Smooth muscle cell (in vitro differentiated cells): Measurements from ENCODE around the gene GRWD1. TPM values are rescaled to one million over a fixed set of nuclear protein-coding genes. Genes with fewer than 3 reads are reported as not detected.

Source experiments
- DNase-seq: peaks from one replicate; lab custom pipeline; 2025; ENCODE audit not compliant: unreplicated experiment; lab: John Stamatoyannopoulos, UW
- H2AFZ ChIP-seq: fragments of 200-600 bp; sonication (generic); 2 replicates; pipeline ENCODE4 v1.6.0; 2016; ENCODE audit warnings: antibody characterized with exemption, low read depth, mild to moderate bottlenecking
- H3F3A ChIP-seq: fragments of 200-600 bp; sonication (generic); 2 replicates; pipeline ENCODE4 v1.6.0; 2017; ENCODE audit warnings: antibody characterized with exemption, low read depth
- H3K27ac ChIP-seq: fragments of 200-600 bp; sonication (generic); 2 replicates; pipeline ENCODE4 v1.5.1; 2016; ENCODE audit warnings: low read depth, mild to moderate bottlenecking
- H3K27me3 ChIP-seq: fragments of 200-600 bp; sonication (generic); 2 replicates; pipeline ENCODE4 v1.6.1; 2016; ENCODE audit warnings: low read depth, mild to moderate bottlenecking
- H3K36me3 ChIP-seq: fragments of 200-600 bp; sonication (generic); 2 replicates; pipeline ENCODE4 v1.5.1; 2016; ENCODE audit warnings: low read depth
- H3K4me1 ChIP-seq: fragments of 200-600 bp; sonication (generic); 2 replicates; pipeline ENCODE4 v1.5.1; 2016; ENCODE audit warnings: low read depth
- H3K4me2 ChIP-seq: fragments of 200-600 bp; sonication (generic); 2 replicates; pipeline ENCODE4 v1.6.0; 2016; ENCODE audit warnings: mild to moderate bottlenecking
- H3K4me3 ChIP-seq: fragments of 200-600 bp; sonication (generic); 2 replicates; pipeline ENCODE4 v1.5.1; 2016; ENCODE audit warnings: mild to moderate bottlenecking
- H3K79me2 ChIP-seq: fragments of 200-600 bp; sonication (generic); 2 replicates; pipeline ENCODE4 v1.6.0; 2016; ENCODE audit warnings: low read depth, mild to moderate bottlenecking
- H3K9ac ChIP-seq: fragments of 200-600 bp; sonication (generic); 2 replicates; pipeline ENCODE4 v1.6.0; 2016; ENCODE audit warnings: low read depth
- H3K9me3 ChIP-seq: fragments of 200-600 bp; sonication (generic); replicated peaks from 2 replicates; pipeline ENCODE4 v1.5.1; 2016; ENCODE audit warnings: low read depth
- H4K20me1 ChIP-seq: fragments of 200-600 bp; sonication (generic); 2 replicates; pipeline ENCODE4 v1.6.0; 2016; ENCODE audit warnings: low read depth
- CTCF ChIP-seq: fragments of 200-600 bp; sonication (generic); IDR thresholded peaks from 2 replicates; pipeline ENCODE4 v1.5.1; 2017; ENCODE audit warnings: borderline replicate concordance, mild to moderate bottlenecking, antibody characterized with exemption; ENCODE audit not compliant: insufficient read depth, poor library complexity, severe bottlenecking
- WGBS: methylation state at CpG from one replicate; pipeline ENCODE4 v1.1.7; 2016; ENCODE audit warnings: low lambda C conversion rate; 5-methylcytosine and 5-hydroxymethylcytosine counted together
- polyA plus RNA-seq: library from polyadenylated mRNA; unstranded; fragments of >200 nt; fragmentation: Nextera tagmentation; extraction: Ambion mirVana; gene quantifications from 2 replicates; pipeline ENCODE4 v1.2.1, GENCODE V29; 2016
- total RNA-seq: library from RNA; depleted of rRNA; stranded (reverse); fragments of >200 nt; gene quantifications from 2 replicates; pipeline ENCODE4 v1.2.3, GENCODE V29; 2014

GRWD1 gene
- total and polyA plus RNA-seq, 2 experiments from 2014 or later, result 22.1 to 23.6 TPM

GRCh38 chr19:48415395-48415794 is 30.4 kb upstream of the GRWD1 start:
- Histone ChIP-seq H3K4me2 (no peak overlapping the region), H3F3A (no peaks in the 10 kb centered on the region), H3K27me3 (no peaks in the 10 kb centered on the region), H3K9ac (no peak overlapping the region), H3K36me3 (peaks cover 3% of the 10 kb centered on the region), H3K79me2 (no peaks in the 10 kb centered on the region), H3K4me3 (no peak overlapping the region), H4K20me1 (no peaks in the 10 kb centered on the region), H2AFZ (no peak overlapping the region), H3K27ac (no peak overlapping the region), H3K9me3 (no peaks in the 10 kb centered on the region), H3K4me1 (peaks cover 8% of the 10 kb centered on the region)
- no peak for DNase-seq
- WGBS, result 40% methylated on average over 9 of the region's 14 CpGs
- no peak for TF ChIP-seq CTCF

DNA sequence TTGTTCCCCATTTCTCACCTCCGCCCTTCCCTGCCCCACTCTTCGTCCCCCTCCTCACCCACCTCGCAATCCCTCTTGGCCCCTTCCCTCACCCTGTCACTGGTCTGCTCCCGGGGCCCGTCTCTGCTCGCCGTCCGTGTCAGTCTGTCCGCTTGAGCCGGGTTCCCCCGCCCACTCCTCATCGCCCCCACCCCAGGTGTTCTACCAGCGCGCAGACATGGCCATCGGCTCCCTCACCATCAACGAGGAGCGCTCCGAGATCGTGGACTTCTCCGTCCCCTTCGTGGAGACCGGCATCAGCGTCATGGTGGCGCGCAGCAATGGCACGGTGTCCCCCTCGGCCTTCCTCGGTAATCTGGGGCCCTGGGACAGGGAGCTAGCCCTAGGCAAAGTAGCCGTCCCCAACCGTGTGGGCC is 30.0 kb upstream of the GRWD1 start:
- no peak overlapping the region for H3K4me2 ChIP-seq
- no peak for DNase-seq
- no peaks in the 10 kb centered on the region for H3K79me2 ChIP-seq
- no peak for TF ChIP-seq CTCF
- H3K27me3 ChIP-seq, result no peaks in the 10 kb centered on the region
- no peak overlapping the region for H3K9ac ChIP-seq
- H3K27ac ChIP-seq, result no peak overlapping the region
- no peak overlapping the region for H3K4me3 ChIP-seq
- no peak overlapping the region for H2AFZ ChIP-seq
- no peaks in the 10 kb centered on the region for H3K9me3 ChIP-seq
- peaks cover 3% of the 10 kb centered on the region for H3K36me3 ChIP-seq
- peaks cover 8% of the 10 kb centered on the region for H3K4me1 ChIP-seq
- WGBS, result 83% methylated on average over 27 of the region's 30 CpGs
- H3F3A ChIP-seq, result no peaks in the 10 kb centered on the region
- no peaks in the 10 kb centered on the region for H4K20me1 ChIP-seq

- no peaks in the 10 kb centered on the region for H3F3A ChIP-seq
- no peaks in the 10 kb centered on the region for H3K27me3 ChIP-seq
- H2AFZ ChIP-seq, result no peak overlapping the region
- H3K4me2 ChIP-seq, result no peak overlapping the region
- no peak overlapping the region for H3K4me3 ChIP-seq
- no peaks in the 10 kb centered on the region for H4K20me1 ChIP-seq
- H3K9ac ChIP-seq, result no peak overlapping the region
- no peak for TF ChIP-seq CTCF
- H3K9me3 ChIP-seq, result no peaks in the 10 kb centered on the region
- no peaks in the 10 kb centered on the region for H3K79me2 ChIP-seq
- 97% methylated on average over 7 of the region's 7 CpGs for WGBS
- H3K36me3 ChIP-seq, result peaks cover 3% of the 10 kb centered on the region
- peaks cover 8% of the 10 kb centered on the region for H3K4me1 ChIP-seq
- DNase-seq, result no peak
- H3K27ac ChIP-seq, result no peak overlapping the region
Observed at GRCh38 chr19:48417421-48417820, 28.4 kb upstream of the GRWD1 start.

- no peak overlapping the region for H3K4me3 ChIP-seq
- no peak for DNase-seq
- peaks cover 3% of the 10 kb centered on the region for H3K36me3 ChIP-seq
- no peak overlapping the region for H3K4me2 ChIP-seq
- no peaks in the 10 kb centered on the region for H3F3A ChIP-seq
- no peak overlapping the region for H3K9ac ChIP-seq
- no peaks in the 10 kb centered on the region for H3K27me3 ChIP-seq
- no peaks in the 10 kb centered on the region for H3K79me2 ChIP-seq
- no peak overlapping the region for H2AFZ ChIP-seq
- TF ChIP-seq CTCF, result no peak
- 75% methylated on average over 6 of the region's 6 CpGs for WGBS
- no peaks in the 10 kb centered on the region for H4K20me1 ChIP-seq
- no peaks in the 10 kb centered on the region for H3K9me3 ChIP-seq
- peaks cover 8% of the 10 kb centered on the region for H3K4me1 ChIP-seq
- no peak overlapping the region for H3K27ac ChIP-seq
Observed at GRCh38 chr19:48418317-48419064, 27.3 kb upstream of the GRWD1 start.
